ENCODE measurements around the gene TSC2.
"Not testable (repeated sequence)": the region's sequence is repeated elsewhere in the genome, so short reads cannot be mapped to it uniquely, and the experiment has no call there.

GRCh38 chr16:2127630-2128280 lies 80.0 kb downstream of the TSC2 start:
- TF ChIP-seq CTCF (IDR thresholded peaks at IDR 0.05); ZFX (IDR thresholded peaks at IDR 0.05; ENCODE audit: borderline replicate concordance): not testable (repeated sequence)

All from 22Rv1 (cell line).